Stimulated activated CD4-positive, alpha-beta T cell treated with anti-CD3 and anti-CD28 coated beads, Interleukin-4, amount 100 ng/mL, for 24 hours (primary cell): ENCODE measurements around the gene C2CD2.
"Not testable (repeated sequence)": the region's sequence is repeated elsewhere in the genome, so short reads cannot be mapped to it uniquely, and the experiment has no call there.

ENCODE experiments used
- DNase-seq: peaks from one replicate; pipeline ENCODE4 v3.0.0-alpha.2; 2020

The C2CD2 gene

GRCh38 chr21:41953831-41954653 is at the start of gene C2CD2:
Gene C2CD2, minus strand, starts transcription at chr21:41954018. Its CDS starts 370 bp downstream, at chr21:41953648.
- DNase-seq, result peak; percentile 12

- DNase-seq, result peak; percentile 62
Measured at GRCh38 chr21:42003051-42003461, 49.2 kb upstream of the C2CD2 start.

- DNase-seq, result peak; percentile 86
Measured at GRCh38 chr21:42002421-42002958, 48.7 kb upstream of the C2CD2 start.

- DNase-seq, result no peak
Measured at GRCh38 chr21:42001781-42002180, 48.0 kb upstream of the C2CD2 start.

GRCh38 chr21:42000908-42001307 is 47.1 kb upstream of the C2CD2 start:
- DNase-seq, result no peak

- DNase-seq, result no peak
Measured at GRCh38 chr21:41997657-41998056, 43.8 kb upstream of the C2CD2 start.

GRCh38 chr21:41995577-41995976 is 41.8 kb upstream of the C2CD2 start:
- DNase-seq, result no peak

- not testable (repeated sequence) for DNase-seq
Measured at GRCh38 chr21:41994613-41995012, 40.8 kb upstream of the C2CD2 start.

GRCh38 chr21:41993744-41994143 is 39.9 kb upstream of the C2CD2 start:
- DNase-seq, result no peak

- DNase-seq, result no peak
Measured at GRCh38 chr21:41992576-41992975, 38.8 kb upstream of the C2CD2 start.

GRCh38 chr21:41991659-41992058 is 37.8 kb upstream of the C2CD2 start:
- no peak for DNase-seq

GRCh38 chr21:41989698-41990097 is 35.9 kb upstream of the C2CD2 start:
- no peak for DNase-seq

- DNase-seq, result no peak
Measured at GRCh38 chr21:41987310-41987709, 33.5 kb upstream of the C2CD2 start.

GRCh38 chr21:41985662-41986416 is 32.0 kb upstream of the C2CD2 start:
- DNase-seq, result no peak

- DNase-seq, result no peak
Measured at GRCh38 chr21:41983229-41983628, 29.4 kb upstream of the C2CD2 start.

GRCh38 chr21:41980561-41980960 is 26.7 kb upstream of the C2CD2 start:
- no peak for DNase-seq

GRCh38 chr21:41979751-41980369 is 26.0 kb upstream of the C2CD2 start:
- DNase-seq, result no peak

GRCh38 chr21:41979335-41979734 is 25.5 kb upstream of the C2CD2 start:
- DNase-seq, result no peak

- DNase-seq, result no peak
Measured at GRCh38 chr21:41977034-41977950, 23.5 kb upstream of the C2CD2 start.

GRCh38 chr21:41976611-41977010 is 22.8 kb upstream of the C2CD2 start:
- DNase-seq, result no peak

- DNase-seq, result no peak
Measured at GRCh38 chr21:41975391-41976272, 21.8 kb upstream of the C2CD2 start.
